Renal pelvis (tissue), 4 donors: ENCODE measurements around the gene DNAJA3. TPM values are rescaled to one million over a fixed set of nuclear protein-coding genes. Genes with fewer than 3 reads are reported as not detected.

Experiments
- DNase-seq: peaks from one replicate; pipeline ENCODE4 v3.0.0-alpha.2; 2013
- polyA plus RNA-seq, 3 donors: library from polyadenylated mRNA; unstranded; fragments of 120-200 nt; gene quantifications; one replicate each; pipeline ENCODE4 v1.2.1, GENCODE V29; 2013; ENCODE audit not compliant: insufficient read length in 3 of 3

Gene DNAJA3
- polyA plus RNA-seq, 3 donors = 37.6 to 48.6 (median 44.2) TPM

DNA sequence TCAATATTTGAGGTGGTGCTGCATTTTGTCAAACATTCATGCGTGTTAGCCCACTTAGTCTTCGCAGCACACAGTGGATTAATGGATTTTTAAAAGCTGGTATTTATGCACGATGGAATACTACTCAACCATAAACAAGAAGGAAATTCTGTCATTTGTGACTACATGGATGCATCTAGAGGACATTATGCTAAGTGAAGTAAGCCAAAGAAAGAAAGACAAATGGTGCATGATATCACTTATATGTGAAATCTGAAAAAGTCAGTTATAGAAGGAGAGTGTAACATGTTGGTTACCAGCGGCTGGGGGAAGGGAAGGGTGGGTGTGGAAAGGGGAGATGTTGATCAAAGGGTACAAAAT is 73.5 kb downstream of the DNAJA3 start:
- no peak for DNase-seq

DNA sequence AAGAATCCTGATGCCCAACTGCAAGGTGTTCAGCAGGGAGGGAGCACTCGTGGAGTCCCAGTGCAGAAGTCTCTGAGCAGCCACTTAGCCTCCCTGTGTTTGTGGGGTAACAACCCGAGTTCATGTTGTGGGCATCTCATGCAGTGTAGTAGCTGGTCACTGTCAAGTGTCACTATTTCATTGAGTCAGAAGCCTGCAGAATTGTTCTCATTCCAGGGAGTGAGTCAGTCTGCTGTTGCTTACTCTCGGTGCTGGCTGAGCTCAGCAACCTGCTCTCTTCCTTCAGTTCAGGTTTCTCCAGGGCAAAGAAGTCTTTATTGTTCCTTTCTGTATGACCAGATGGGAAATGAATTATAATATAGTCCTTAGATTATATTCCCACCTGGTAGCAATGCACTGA is 74.6 kb downstream of the DNAJA3 start:
- DNase-seq = no peak

DNA sequence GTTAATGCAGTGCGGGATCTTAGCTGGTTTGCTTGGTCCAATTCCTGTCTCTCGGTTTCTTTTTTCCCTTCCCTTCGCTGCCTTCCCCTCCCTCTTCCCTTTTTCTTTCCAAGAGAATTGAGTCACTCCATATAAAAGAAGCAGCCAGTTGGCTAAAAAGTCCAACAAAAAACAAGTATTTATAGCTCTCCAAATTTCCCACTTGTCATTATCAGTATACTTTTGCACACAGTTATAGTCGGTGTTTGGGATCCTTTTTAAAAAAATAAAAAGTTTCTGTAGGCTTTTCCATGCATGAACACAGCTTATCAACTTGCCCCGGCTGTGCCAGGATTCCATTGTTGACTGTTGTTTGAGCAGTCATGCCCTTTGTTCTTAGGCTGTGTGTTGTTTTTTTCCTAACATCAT is 75.4 kb downstream of the DNAJA3 start:
- no peak for DNase-seq

DNA sequence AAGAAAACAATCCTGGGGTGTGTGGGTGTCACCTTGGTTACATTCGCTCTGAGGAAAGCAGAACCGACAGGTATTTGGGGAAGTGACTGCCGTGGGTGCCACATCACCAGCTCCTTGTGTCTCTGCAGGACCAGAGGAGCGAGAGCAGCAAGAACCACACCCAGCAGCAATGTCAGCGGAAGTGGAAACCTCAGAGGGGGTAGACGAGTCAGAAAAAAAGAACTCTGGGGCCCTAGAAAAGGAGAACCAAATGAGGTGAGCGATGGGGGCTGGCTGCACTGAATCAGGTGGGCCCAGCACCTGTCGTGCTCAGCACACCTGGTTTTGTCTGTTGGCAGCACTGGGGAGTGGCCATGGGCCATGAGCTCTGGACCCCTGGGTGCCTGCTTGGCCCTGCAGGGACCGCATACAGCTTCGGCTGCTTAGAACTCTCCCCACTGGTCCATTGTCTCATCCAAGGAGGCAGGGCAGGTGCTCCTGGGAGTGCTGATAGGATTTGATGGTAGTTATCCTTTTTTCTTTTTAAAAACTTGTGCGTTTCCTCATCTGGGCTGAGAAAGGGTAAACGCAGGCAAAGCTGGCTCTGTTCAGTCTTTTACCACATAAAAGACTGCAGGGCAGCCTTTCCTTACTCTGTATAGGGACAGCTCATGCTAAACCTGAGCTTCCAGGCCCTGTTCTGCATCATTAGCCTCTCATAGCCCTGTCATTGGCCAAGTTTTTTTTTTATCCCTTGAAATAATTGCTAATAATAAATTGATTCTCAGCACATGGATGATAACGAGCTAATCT is 79.9 kb downstream of the DNAJA3 start:
- no peak for DNase-seq

Other genes starting within 250 kb of the DNAJA3 start
- 1 to 10 TPM; 1.1 to 1.6 (median 1.2) TPM for gene SRL, start 183.8 kb upstream of the DNAJA3 start, polyA plus RNA-seq
- gene TFAP4, start 152.8 kb upstream of the DNAJA3 start, polyA plus RNA-seq = 10 to 100 TPM; 21.6 to 27.1 (median 22.1) TPM
- 10 to 100 TPM; 46.2 to 52.4 (median 50.6) TPM for gene GLIS2, start 109.8 kb upstream of the DNAJA3 start, polyA plus RNA-seq
- 10 to 100 TPM; 25.3 to 33.4 (median 30.7) TPM for gene PAM16, start 74.5 kb upstream of the DNAJA3 start, polyA plus RNA-seq
- 10 to 100 TPM; 53.6 to 74.6 (median 67.2) TPM for gene VASN, start 54.0 kb upstream of the DNAJA3 start, polyA plus RNA-seq
- 10 to 100 TPM; 21.2 to 25.0 (median 24.6) TPM for gene CORO7, start 9.3 kb upstream of the DNAJA3 start, polyA plus RNA-seq
- 10 to 100 TPM; 45.0 to 49.8 (median 48.8) TPM for gene NMRAL1, start 48.8 kb downstream of the DNAJA3 start, polyA plus RNA-seq
- gene HMOX2, start 50.5 kb downstream of the DNAJA3 start, polyA plus RNA-seq = 10 to 100 TPM; 41.2 to 54.5 (median 47.8) TPM
- gene CDIP1, start 112.9 kb downstream of the DNAJA3 start, polyA plus RNA-seq = 10 to 100 TPM; 32.3 to 35.9 (median 32.6) TPM
- gene C16orf96, start 130.5 kb downstream of the DNAJA3 start, polyA plus RNA-seq = under 1 TPM; 0.28 to 0.40 (median 0.38) TPM
- gene UBALD1, start 189.0 kb downstream of the DNAJA3 start, polyA plus RNA-seq = 10 to 100 TPM; 23.4 to 28.5 (median 23.9) TPM
- 10 to 100 TPM; 52.3 to 70.1 (median 63.2) TPM for gene MGRN1, start 199.0 kb downstream of the DNAJA3 start, polyA plus RNA-seq